Measurements from ENCODE around the gene FAM227A. TPM values are rescaled to one million over a fixed set of nuclear protein-coding genes. Genes with fewer than 3 reads are reported as not detected.

The FAM227A gene
- total and polyA plus RNA-seq, 9 donors, result 0.72 to 7.4 (median 2.2) TPM

DNA sequence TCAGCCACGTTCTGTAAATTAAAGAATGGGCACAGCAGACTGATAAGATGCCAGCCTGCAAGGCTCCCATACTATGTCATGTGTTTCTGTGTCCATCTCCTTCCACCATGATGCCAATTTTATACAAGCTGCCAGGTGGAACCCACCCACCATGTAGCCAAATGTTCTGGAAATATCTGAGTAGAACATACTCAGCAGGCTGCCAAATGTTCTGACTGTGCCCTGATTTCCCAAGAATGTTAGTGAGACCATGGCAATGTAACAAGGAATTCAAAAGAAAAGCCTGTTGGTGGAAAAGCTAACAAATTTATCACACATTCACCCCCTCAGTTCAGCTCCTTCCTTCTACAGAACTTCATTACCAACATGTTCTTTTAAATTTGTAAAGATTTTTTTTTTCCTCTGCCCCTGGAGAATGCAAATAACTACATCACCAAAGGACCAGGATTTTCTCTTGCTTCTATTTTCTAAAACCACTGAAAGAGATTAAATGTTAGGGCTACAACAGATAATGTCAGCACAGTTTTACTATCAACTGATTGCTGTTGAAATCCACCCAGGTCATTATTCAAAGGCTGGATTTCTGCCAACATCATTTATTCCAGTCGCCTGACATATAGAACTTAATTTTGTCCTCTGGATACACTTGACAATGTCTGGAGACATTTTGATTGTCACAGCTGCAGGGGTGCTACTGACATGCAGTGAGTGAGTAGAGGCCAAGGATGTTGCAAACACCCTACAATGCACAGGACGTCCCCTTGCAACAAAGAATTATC, 89.3 kb downstream of the FAM227A start:
- intact Hi-C loops (cut with DNase I), result loop anchor here in 1 of 4 donors (5.0 to 10.0 kb wide), 2 partner anchors 62 to 130 kb away; partner anchors contain the start of gene DDX17
- Histone ChIP-seq H3K36me3 (no peaks in the 10 kb centered on the region), H3K4me1 (ENCODE audit: insufficient read depth) (peaks cover 2% of the 10 kb centered on the region), H3K4me3 (no peak overlapping the region), H3K27me3 (no peaks in the 10 kb centered on the region), H3K9me3 (no peaks in the 10 kb centered on the region), H3K27ac (no peak overlapping the region)
- DNase-seq, result no peak
- no peak for TF ChIP-seq EP300 (IDR thresholded peaks at IDR 0.05)
- WGBS, 3 donors, result 55 to 68% (median 64%) methylated on average over 3 of the region's 3 CpGs

DNA sequence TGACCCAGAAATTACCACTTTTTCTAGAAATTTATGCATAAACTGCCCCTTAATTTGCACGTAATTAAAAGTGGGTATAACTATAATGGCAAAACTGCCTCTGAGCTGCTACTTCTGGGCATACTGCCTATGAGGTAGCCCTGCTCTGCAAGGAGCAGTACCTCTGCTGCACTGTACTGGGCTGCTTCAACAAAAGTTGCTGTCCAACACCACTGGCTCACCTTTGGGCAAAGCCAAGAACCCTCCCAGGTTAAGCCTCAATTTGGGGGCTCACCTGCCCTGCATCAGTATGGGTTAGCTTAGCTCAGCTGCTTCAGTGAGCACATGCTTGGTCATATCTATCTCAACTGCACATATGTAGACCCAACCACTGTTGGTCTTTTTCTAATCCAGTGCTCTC, 90.8 kb downstream of the FAM227A start:
- no peak for DNase-seq
- H3K27ac ChIP-seq, result no peak overlapping the region
- no peaks in the 10 kb centered on the region for H3K27me3 ChIP-seq
- TF ChIP-seq, protein P1, sequence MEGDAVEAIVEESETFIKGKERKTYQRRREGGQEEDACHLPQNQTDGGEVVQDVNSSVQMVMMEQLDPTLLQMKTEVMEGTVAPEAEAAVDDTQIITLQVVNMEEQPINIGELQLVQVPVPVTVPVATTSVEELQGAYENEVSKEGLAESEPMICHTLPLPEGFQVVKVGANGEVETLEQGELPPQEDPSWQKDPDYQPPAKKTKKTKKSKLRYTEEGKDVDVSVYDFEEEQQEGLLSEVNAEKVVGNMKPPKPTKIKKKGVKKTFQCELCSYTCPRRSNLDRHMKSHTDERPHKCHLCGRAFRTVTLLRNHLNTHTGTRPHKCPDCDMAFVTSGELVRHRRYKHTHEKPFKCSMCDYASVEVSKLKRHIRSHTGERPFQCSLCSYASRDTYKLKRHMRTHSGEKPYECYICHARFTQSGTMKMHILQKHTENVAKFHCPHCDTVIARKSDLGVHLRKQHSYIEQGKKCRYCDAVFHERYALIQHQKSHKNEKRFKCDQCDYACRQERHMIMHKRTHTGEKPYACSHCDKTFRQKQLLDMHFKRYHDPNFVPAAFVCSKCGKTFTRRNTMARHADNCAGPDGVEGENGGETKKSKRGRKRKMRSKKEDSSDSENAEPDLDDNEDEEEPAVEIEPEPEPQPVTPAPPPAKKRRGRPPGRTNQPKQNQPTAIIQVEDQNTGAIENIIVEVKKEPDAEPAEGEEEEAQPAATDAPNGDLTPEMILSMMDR (IDR thresholded peaks at IDR 0.05), result no peak
- no peak for TF ChIP-seq EP300 (IDR thresholded peaks at IDR 0.05)
- no peak for TF ChIP-seq POLR2A (IDR thresholded peaks at IDR 0.05)
- intact Hi-C loops (cut with DNase I), result loop anchor here in 1 of 4 donors (5.0 to 10.0 kb wide), 2 partner anchors 61 to 132 kb away; partner anchors contain the start of gene DDX17
- no peaks in the 10 kb centered on the region for H3K9me3 ChIP-seq
- 94 to 98% (median 96%) methylated on average over 1 of the region's 1 CpG for WGBS, 3 donors
- H3K4me3 ChIP-seq, result no peak overlapping the region
- H3K36me3 ChIP-seq, result no peaks in the 10 kb centered on the region
- H3K4me1 ChIP-seq (ENCODE audit: insufficient read depth), result no peaks in the 10 kb centered on the region

DNA sequence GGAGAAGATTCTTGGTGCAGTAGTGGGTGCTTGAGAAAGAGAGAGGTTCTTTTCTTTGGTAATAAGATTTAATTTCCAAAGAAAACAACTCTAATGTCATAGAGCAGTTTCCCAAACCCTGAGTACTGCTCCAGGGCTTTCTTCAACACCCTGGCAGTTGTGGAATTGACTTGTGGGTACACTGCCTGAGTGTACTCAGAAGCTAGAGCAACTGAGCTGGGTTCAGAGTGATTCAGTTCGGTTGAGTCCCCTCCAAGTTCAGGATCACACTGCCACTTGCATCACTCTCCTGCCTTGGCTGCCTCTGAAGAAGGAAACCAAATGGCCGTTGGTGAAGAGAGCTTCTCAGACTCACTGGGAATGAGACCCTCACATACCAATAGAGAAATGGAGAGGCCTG, 91.5 kb downstream of the FAM227A start:
- H3K4me3 ChIP-seq, result no peak overlapping the region
- H3K27ac ChIP-seq, result no peak overlapping the region
- intact Hi-C loops (cut with DNase I), result loop anchor here in 1 of 4 donors (5.0 to 10.0 kb wide), 2 partner anchors 60 to 133 kb away; partner anchors contain the start of gene DDX17
- H3K36me3 ChIP-seq, result no peaks in the 10 kb centered on the region
- no peak for TF ChIP-seq POLR2A (IDR thresholded peaks at IDR 0.05)
- TF ChIP-seq, protein P1 (IDR thresholded peaks at IDR 0.05), result no peak
- no peak for TF ChIP-seq EP300 (IDR thresholded peaks at IDR 0.05)
- no peaks in the 10 kb centered on the region for H3K9me3 ChIP-seq
- H3K27me3 ChIP-seq, result no peaks in the 10 kb centered on the region
- H3K4me1 ChIP-seq (ENCODE audit: insufficient read depth), result no peaks in the 10 kb centered on the region
- 83 to 85% (median 85%) methylated on average over 2 of the region's 2 CpGs for WGBS, 3 donors
- no peak for DNase-seq

DNA sequence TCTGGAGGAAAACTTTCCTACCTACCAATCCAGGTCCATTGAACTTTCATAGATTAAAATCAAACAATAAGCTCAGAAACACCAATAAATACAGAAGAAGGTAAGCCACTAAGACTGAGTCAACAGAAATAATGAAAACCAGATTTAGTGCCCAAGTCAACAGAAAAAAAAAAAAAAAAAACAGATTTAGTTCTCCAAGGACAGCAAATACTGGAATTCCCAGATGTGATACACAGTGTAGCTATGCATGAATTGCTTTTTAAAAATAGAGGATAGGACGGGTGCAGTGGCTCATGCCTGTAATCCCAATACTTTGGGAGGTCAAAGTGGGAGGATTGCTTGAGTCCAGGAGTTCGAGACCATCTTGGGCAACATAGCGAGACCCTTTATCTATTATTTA, 101.9 kb downstream of the FAM227A start:
- intact Hi-C loops (cut with DNase I), result no loop called here
- DNase-seq, result no peak
- TF ChIP-seq, protein P1 (IDR thresholded peaks at IDR 0.05), result no peak
- TF ChIP-seq EP300 (IDR thresholded peaks at IDR 0.05) (no peak), POLR2A (IDR thresholded peaks at IDR 0.05) (no peak)
- Histone ChIP-seq H3K27ac (no peak overlapping the region), H3K27me3 (no peaks in the 10 kb centered on the region), H3K9me3 (no peaks in the 10 kb centered on the region), H3K4me3 (no peak overlapping the region), H3K4me1 (ENCODE audit: insufficient read depth) (no peaks in the 10 kb centered on the region), H3K36me3 (no peaks in the 10 kb centered on the region)
- 70 to 79% (median 75%) methylated on average over 3 of the region's 3 CpGs for WGBS, 3 donors

Data from ovary (tissue), 9 donors.